HG03025 (cell line): ENCODE measurements around the gene STXBP6.

ENCODE experiments used
- ATAC-seq: cut with Tn5 transposase; IDR thresholded peaks from one replicate; pipeline ENCODE4 v1.9.1; 2021; ENCODE audit warnings: mild to moderate bottlenecking, moderate library complexity; ENCODE audit not compliant: unreplicated experiment, low FRiP score

Gene STXBP6

GRCh38 chr14:25049568-25050268, at the start of gene STXBP6:
TSS of gene STXBP6 (minus strand) at chr14:25050147. CDS start at chr14:24974818, 75,329 bp downstream.
- no peak for ATAC-seq

- no peak for ATAC-seq
Measured at GRCh38 chr14:25097120-25097519, 47.2 kb upstream of the STXBP6 start.

DNA sequence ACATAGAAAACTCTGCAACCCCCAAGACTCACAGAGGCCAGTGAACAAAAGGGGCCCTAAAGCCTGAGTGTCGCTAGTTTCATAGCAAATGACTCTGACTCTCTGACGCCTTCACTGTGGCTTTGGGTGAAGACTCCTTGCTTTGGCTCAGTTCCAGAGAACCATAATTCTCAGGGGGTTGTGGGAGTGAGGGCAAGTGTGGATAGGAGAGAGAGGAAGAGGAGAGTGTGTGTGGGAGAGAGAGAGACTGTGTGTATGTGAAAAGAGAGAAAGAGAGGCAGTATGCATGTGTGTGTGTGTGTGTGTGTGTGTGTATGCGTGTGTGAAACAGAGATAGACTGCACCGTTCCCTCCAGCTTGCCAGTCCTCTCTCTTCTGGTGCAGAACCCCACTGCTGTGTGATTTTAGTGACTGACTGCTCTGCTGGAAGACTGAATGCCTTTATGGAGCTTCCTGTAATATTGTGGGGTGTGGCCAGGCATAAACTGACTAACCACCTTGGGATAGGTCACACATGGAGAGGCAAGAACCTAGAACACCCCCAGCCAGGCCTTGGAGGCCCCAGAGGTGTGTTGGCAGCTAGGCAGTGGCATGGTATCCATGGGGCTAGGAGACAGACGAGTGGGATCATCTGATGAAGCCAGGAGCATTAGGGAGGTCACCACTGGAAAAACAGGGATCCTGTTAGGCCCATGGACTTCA, 45.9 kb upstream of the STXBP6 start:
- ATAC-seq = no peak

DNA sequence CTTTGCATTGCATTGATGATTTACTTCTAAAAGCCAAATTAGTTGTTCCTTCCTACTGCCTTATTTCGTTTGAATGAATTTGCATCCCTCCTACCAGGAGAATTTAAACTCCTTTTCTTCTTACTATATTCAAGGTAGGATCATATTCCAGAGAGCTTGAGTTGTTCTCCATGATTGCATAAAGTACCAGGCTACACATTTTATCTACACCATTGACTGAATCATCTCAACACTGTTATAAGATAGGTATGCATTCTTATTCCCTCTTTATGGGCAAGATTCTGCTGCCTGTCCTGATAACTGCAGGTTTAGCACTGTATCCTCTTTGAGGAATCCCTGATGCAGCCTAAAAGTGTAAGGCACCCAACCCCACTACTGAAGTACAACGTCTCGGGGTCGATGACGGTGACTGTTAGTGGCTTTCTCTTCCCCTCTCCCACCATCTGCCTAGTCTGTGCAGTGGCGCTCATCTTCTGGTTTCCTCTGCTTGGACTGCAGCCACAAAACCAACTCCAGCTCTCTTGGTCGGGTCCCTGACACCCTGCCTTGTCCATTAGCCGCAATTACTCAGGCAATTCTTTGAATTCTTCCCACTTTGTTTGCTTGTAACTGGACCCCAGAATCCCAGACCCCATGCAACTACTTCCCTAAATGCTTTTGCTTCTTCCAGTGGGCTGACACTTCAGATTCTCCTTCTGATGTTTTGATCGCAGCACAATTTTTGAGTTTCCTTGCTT, 44.4 kb upstream of the STXBP6 start:
- ATAC-seq = no peak

DNA sequence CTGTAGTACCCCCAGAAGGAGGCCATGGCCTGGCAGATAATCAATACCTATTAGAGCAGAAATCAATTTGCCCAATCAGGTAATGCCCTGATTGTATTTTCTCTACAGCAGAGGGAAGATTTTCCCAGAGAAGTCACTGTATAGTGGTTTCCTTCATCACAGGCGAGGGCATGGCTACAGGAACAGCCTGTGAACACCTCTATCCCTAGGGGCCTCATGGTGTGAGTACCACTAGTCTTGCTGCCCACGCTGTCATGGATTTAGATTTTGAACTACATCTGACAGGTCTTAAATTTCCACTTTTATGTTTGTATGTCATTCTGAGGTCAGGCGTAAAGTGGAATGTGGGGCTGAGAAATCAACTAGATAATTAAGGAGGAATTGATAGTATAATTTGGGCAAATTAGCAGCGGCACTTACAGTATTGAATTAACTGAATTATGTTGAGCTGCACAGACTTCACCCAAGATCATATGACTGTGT, 42.4 kb upstream of the STXBP6 start:
- ATAC-seq = no peak

- no peak for ATAC-seq
Measured at GRCh38 chr14:25090716-25091454, 40.9 kb upstream of the STXBP6 start.

GRCh38 chr14:25090256-25090655, 40.3 kb upstream of the STXBP6 start:
- ATAC-seq = no peak

GRCh38 chr14:25089496-25089895, 39.5 kb upstream of the STXBP6 start:
- no peak for ATAC-seq

GRCh38 chr14:25086821-25087396, 37.0 kb upstream of the STXBP6 start:
- no peak for ATAC-seq

DNA sequence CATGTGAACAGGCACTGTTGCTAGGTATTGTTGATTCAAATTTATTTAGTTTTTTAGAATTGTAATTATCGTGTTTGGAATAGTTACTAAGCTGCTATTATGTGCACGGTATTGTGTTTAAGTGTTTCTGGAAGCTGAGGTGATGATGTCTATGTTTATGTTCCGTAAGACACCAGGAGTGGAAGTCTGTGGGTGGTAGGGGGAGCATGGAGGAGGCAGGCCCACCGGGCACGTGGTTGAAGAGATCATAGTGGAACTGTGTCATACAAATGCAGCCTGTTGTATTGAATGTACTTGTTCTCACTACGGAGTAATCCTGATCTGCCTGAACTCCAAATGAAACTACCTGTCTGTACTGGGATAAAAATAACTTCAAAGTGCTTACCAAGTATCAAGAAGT, 36.1 kb upstream of the STXBP6 start:
- no peak for ATAC-seq

DNA sequence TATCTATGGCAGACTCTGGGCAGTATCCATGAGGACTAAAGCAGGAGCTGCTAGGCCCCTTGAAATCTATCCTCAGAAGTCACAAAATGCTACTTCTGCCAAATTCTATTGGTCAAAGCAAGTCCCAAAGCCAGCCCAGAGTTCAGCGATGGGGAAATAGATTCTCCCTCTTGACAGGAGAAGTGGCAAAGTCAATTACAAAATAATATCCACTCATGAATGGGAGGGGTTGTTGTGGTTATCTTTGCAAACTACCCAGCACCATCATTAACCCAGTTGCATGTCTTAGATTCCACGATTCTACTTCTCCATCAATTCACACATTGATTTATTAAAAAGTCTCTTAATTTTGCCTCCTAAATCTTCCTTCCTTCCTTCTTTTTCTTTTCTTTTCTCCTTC, 30.7 kb upstream of the STXBP6 start:
- no peak for ATAC-seq

- no peak for ATAC-seq
Measured at GRCh38 chr14:25079311-25079710, 29.4 kb upstream of the STXBP6 start.

GRCh38 chr14:25074099-25074685, 24.2 kb upstream of the STXBP6 start:
- ATAC-seq = no peak

DNA sequence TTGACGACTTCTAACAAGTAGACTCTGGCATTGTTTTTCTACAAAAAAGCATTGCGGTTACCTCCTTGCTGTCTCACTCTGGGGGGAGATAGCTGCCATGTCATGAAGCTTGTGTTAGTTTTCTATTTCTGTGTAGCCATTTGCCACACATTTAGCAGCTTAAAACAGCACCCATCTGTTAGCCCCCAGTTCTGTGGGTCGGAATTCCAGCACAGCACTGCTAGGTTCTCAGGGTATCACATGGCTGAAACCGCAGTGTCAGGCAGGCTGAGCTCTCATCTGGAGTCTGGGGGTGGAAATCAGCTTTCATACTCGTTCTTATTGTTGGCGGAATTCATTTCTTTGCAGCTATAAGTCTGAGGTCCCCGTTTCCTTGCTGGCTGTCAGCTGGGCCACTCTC, 19.9 kb upstream of the STXBP6 start:
- ATAC-seq = no peak

DNA sequence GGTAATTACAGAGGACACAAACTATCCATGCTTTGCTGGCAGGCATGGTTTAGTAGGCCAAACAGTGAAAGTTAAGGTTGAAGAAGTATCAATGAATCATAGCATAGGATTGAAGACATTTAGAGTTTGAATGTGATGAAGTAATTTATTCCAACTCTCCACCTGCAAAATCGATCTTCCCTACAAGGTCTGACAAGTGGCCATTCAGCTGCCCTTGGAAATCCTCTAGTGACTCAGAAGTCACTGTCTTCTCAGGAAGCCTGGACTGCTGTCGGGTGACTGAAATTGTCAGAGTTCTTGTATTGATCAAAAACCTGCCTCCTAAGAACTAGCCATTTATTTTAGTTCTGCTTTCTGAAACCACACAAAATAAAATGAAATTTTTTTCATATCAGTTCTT, 17.7 kb upstream of the STXBP6 start:
- no peak for ATAC-seq

DNA sequence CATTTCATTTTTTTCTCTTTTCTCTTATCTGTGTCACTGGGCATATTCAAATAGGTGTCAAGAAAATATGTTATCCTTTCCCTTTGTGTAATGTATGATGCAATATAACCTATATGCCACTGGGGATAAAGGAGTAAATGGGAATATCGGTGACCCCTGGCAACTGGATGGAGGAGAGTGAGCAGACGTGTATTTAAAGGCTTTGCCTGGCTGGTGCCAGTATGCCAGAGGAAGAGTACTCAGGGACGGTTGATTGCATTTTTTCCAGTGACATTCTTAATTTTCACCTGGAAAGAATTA, 12.0 kb upstream of the STXBP6 start:
- no peak for ATAC-seq

DNA sequence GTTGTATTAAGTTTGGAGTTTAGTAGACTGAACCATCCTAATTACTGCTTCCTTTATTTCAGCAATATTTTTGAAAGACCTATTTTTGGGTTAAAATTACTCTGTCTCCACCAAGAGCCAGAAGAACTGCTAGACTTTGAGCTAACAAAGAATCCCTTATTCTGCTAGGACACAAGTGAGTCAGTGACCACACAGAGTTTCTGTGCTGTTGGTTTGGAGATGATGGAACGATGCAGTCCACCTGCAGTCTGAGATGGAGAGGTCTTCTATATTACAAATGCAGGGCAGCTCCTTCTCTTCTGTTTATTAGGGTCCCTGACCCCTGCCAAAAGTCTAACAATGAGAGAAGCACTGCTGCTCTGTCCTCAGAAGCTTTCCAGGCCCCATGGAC, 6.7 kb upstream of the STXBP6 start:
- ATAC-seq = no peak

DNA sequence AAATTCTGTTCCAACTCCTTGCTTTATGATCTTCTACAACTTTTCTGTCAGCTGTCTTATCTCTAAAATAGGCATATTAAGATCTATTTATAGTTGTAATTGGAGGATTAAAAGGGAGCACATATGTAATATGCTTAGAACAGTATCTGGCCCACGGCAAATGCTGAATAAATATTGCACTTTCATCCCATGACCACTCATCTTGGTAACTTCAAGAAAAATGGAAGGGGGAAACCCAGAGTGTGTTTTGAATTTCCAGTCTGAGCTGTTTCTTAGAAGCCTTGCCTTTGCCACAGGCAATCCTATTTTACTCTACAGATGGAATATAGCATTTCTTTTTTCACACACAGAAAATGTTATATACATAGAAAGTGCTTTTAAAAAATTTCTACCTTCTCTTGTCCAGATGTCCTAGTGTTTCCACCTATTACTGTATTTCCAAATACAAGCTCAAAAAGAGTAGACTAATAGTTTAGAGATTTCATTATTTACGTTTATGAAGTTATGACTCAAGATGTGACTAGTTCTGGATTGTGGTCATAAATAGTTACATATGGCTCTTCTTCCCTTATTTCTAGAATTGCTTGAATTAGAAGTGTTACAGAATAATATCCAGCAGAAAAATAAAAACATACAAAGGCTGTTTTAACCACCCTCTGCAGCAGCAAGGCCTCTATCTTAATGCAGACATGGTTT, 6.2 kb upstream of the STXBP6 start:
- ATAC-seq = no peak

DNA sequence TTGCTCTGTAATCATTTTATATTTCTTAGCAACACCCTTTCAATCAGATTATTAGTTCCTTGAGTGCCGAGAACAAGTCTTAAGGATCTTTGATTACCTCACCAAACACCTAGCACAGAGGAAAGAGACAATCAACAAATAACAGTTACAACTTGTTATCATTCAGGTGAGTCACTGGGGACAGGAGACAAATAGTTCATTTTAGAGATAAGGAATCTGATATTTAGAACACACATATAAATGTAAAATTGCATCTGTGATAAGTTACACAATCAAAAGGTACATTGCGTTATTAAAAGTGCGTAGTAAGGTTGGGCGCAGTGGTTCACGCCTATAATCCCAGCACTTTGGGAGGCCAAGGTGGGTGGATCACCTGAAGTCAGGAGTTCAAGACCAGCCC, 5.1 kb upstream of the STXBP6 start:
- ATAC-seq = no peak

GRCh38 chr14:25053585-25053984, 3.6 kb upstream of the STXBP6 start:
- ATAC-seq = no peak
